Measurements from ENCODE around the gene DCP1B.

- no peak for TF ChIP-seq CTCF (IDR thresholded peaks at IDR 0.05)
- TF ChIP-seq POLR2A (IDR thresholded peaks at IDR 0.05), result no peak
- no peak for TF ChIP-seq EP300 (IDR thresholded peaks at IDR 0.05)
- no peak for TF ChIP-seq POLR2AphosphoS5 (IDR thresholded peaks at IDR 0.05)
Observed at GRCh38 chr12:1948883-1949282, 55.4 kb downstream of the DCP1B start.
